Fibroblast of the aortic adventitia (primary cell): ENCODE data around the gene BORCS8. TPM values are rescaled to one million over a fixed set of nuclear protein-coding genes. Genes with fewer than 3 reads are reported as not detected.
"Not testable (repeated sequence)": the region's sequence is repeated elsewhere in the genome, so short reads cannot be mapped to it uniquely, and the experiment has no call there.

Experiments used
- DNase-seq: peaks from one replicate; pipeline ENCODE4 v3.0.0-alpha.2; 2010; ENCODE audit warnings: low read depth
- H3K4me3 ChIP-seq: 2 replicates; pipeline ENCODE4 v1.5.1; 2011; ENCODE audit warnings: low read depth, mild to moderate bottlenecking, control low read depth, low read length, moderate library complexity
- CTCF ChIP-seq: IDR thresholded peaks from 2 replicates; pipeline ENCODE4 v1.5.1; 2011; ENCODE audit warnings: mild to moderate bottlenecking, low read length, control low read depth, inconsistent platforms; ENCODE audit not compliant: insufficient read depth
- total RNA-seq: library from RNA; depleted of rRNA; stranded (reverse); fragments of >200 nt; gene quantifications from 2 replicates; pipeline ENCODE4 v1.2.3, GENCODE V29; 2012; ENCODE audit warnings: low replicate concordance

The BORCS8 gene
- total RNA-seq, 1 donor = 13.8 TPM

DNA sequence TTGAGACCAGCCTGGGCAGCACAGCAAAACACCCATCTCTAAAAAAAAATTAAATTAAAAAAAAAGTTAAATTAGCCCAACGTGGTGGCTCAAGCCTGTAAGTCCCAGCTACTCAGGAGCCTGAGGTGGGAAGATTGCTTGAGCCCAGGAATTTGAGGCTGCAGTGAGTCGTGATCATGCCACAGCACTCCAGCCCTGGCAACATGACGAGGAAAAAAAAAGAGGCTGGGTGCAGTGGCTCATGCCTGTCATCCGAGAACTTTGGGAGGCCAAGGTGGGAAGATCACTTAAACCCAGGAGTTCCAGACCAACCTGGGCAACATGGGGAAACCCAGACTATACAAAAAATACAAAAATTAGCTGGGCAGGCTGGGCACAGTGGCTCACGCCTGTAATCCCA lies 51.5 kb downstream of the BORCS8 start:
- DNase-seq = no peak
- TF ChIP-seq CTCF = no peak

GRCh38 chr19:19139876-19140229 lies 52.1 kb downstream of the BORCS8 start:
- no peak for TF ChIP-seq CTCF
- no peak for DNase-seq
- H3K4me3 ChIP-seq = no peak overlapping the region

More for the DNA sequence above, 51.5 kb downstream of the BORCS8 start:
- no peak overlapping the region for H3K4me3 ChIP-seq

DNA sequence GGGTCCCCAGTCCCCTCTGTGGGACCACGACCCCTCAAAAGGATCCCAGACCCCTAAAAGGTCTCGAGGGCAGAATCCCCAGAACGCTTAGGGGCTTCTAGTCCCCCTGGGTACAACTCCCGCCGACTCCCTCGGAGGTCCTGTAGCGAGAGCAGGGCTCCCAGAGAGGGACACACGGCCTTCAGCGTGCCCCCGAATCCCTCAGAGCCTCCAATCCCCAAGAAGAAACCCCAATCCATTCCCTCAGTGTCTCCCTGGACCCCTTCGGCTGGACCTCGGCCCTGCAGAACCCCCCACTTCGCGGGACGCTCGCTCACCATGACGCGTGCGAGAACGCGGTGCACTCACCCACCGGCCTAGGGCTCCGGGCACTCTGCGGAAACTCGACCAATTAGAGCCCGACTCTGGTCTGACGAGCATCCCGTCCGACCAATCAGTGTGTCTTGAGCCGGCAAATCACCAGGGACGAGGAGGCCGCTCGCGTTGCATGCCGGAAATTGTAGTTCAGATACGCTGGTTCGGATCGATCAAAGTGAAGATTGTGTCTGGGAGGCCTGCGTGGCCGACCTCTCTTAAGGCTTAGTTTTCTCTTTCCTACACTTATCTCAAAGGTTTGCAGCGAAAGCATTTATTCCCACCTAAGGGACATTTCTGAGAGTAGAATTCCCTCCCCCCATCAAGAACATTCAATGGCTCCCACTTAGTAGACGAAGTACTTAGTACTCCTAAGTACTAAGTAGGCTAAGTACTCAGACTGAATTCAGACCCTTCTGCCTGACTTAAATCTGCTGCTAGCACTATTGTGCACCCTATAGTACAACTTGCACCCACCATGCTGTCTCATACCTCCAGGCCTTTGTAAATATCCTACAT lies 53.6 kb downstream of the BORCS8 start, which contains the start of gene TMEM161A:
Gene TMEM161A, minus strand, starts transcription at position 370 of the 873 bp plus-strand sequence. Its CDS starts 50 bp downstream, at position 320.
- DNase-seq = peak; percentile 99
- H3K4me3 ChIP-seq = peak within 1 kb of the TSS; percentile 96
- no peak for TF ChIP-seq CTCF

DNA sequence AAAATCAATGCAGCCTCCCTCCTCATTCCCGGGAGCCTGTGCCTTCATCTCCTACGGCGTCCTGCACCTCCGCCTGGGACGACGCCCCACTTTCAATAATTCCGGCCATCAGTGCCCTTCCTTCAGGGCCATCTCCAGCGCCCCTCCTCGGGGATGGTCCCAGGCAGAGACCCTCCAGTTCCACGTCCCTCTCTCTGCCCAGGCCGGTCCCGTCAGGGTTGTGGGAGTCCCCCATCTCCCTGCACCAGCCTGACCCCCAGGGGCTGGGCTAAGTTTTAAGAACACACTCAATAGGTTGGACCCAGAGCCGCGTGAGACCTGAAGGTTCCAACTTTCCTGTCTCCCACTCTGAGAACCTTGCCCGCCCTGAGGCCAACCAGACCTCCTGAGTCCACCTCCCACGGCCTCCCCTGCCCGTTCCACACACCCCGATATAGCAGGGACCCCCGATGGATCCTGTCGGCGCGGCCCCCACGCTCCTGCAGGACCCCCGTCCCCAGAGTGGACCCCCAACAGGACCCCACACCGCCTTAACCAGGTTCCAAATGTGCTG lies 54.3 kb downstream of the BORCS8 start:
- H3K4me3 ChIP-seq = peak overlapping the region; percentile 96
- peak; percentile 10 for DNase-seq
- no peak for TF ChIP-seq CTCF

GRCh38 chr19:19135713-19136112 lies 56.2 kb downstream of the BORCS8 start:
- H3K4me3 ChIP-seq, DNase-seq: not testable (repeated sequence)

DNA sequence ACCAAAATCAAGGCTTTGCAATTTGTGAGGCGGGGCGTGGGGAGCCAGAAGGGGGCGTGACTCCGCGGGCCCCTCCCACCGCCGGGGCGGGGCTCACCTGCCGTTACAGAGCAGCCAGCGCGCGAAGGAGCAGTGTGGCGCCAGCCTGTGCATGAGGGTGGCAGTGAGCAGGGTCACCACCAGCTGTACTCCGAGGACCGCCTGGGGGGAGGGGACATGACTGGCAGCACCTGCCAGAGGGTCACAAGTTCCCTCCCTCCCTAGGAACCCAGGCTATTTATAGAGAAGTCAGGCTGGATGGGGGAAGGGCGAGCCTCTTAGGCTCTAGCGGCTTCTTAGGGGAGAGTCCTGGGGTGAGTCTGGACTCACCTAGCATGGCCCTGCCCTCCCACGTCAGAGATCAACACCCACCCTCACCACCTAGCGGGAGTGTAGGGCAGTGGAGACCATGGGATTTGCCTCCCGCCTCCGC lies 57.2 kb downstream of the BORCS8 start:
- no peak overlapping the region for H3K4me3 ChIP-seq
- no peak for DNase-seq
- no peak for TF ChIP-seq CTCF

DNA sequence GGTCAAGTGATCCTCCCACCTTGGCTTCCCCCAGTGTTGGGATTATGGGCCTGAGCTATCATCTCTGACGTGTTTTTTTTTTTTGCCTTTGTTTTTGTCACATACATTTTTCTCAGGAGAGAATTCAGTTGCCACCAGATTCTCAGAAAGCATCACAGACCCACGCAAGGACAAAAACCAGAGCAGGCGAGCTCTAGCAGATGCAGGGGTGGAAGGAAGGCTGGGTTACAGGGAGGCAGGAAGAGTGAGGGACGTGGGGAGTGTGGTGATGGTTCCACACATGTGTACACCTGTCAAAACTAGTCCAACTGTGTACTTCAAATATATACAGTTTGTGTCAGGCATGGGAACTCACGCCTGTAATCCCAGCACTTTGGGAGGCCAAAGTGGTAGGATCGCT lies 58.0 kb downstream of the BORCS8 start:
- no peak for DNase-seq
- no peak overlapping the region for H3K4me3 ChIP-seq
- no peak for TF ChIP-seq CTCF
